HG03060 (cell line): ENCODE results near the gene COG2.

ENCODE experiments used
- ATAC-seq: cut with Tn5 transposase; IDR thresholded peaks from one replicate; pipeline ENCODE4 v1.9.1; 2021; ENCODE audit warnings: low read depth, moderate number of reproducible peaks; ENCODE audit not compliant: unreplicated experiment

COG2 gene

DNA sequence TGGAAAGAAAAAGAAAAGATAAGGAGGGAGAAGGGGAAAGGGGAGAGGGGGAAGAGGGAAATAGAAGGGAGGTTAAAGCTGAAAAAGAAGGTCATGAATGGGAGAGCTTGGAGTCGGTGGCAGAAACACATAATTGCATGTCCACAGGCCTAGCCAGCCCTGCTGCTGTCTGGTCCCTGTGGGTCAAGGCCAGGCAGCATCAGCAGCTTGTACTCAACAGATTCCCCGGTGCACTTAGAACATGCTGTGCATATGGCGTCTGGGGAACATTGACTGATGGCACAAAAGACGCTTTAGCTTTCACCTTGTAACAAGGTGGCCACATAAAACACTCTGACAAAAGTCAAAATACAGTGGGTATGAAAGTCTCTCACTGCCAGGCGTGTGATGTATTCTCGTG lies 25.9 kb downstream of the COG2 start:
- ATAC-seq, result no peak

DNA sequence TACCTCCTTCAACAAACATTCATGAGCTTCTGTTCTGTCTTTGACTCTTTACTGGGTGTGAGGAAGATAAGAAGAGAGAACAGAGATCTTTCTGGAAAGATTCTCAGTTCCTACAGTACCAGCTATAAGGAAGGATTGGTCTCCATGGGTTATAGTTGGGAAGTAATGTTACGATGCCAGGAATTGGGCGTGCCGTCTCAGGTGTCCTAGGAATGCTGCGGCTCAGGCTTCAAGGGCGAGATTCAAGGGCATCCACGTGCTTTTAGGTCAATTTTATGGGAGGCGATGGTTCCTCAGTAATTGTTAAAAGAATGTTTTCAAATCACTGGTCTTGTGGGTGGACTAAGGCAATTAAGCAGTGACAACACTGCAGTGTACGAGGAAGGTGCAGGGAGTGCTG lies 27.3 kb downstream of the COG2 start:
- ATAC-seq, result no peak

DNA sequence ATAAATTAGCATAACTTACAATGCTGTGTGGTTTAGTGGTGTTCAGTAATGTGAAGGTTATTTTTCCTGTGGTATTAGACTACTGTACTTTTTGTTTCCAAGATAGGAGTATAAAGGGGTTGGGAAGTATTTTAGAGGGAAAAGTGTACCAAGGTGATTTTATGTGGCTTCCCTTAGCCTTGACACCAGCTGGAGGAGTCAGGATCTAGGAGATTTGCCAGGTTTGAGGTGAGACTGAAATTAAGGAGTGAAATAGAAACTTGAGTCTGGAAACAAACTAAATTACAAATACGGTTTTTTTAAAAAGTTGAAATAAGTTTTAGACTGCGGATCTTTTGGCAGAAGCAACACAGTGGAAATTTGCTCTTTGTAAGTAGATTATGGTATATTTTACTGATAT lies 32.3 kb downstream of the COG2 start:
- ATAC-seq, result no peak

DNA sequence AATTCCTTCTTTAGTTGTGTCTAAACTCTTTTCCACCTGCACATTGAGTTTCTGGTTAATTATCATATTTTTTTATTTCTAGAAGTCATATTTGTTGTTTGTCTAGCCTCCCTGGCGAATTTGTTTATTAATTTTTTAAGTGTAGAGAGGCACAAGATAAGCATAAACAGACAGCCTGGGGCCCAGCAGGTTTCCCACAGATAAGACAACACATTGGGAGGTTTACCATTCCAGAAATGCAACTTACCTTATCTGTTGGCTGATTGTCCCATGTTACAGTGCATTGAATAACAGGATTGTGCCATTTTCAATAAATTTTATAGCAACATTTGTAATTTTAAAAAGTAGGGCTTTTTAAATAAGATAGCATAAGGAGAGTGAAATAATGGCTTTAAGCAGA lies 34.9 kb downstream of the COG2 start:
- ATAC-seq, result no peak

DNA sequence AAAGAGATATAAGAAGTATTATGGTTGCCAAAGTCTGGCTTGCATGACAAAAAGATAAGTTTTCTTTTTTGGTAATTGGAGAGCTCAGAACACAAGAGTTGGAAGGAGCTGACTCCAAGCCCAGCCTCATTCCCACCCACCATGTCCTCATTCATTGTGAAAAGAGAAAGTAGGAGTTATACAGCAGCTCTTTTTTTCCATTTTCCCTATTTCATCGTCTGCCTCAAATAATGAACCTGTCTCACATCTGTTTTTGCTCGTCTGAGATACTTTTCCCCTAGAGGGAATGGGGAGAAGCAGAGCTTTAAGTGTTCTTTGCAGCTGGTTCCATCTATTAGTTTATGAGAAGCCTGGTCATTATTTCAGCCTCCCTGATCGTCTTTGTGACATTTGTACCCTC lies 36.9 kb downstream of the COG2 start:
- no peak for ATAC-seq

DNA sequence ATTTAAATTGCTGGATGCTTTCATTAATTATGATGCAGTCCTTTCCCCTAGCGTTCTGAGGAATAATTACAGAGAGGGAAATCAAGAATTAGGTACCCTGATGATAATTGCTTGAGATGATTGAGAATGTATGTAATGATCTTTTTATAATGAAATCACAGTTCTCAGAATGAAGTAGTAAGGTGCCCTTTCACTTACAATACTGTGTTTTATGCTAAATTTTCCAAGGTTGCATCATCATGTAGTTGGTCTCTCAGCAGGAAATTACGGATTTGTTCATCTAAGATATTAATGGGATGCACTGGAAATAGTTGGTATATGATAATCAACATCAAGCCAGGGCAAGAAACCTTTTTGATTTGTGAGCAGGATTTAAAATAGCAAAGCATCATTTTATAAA lies 37.5 kb downstream of the COG2 start:
- ATAC-seq, result no peak

DNA sequence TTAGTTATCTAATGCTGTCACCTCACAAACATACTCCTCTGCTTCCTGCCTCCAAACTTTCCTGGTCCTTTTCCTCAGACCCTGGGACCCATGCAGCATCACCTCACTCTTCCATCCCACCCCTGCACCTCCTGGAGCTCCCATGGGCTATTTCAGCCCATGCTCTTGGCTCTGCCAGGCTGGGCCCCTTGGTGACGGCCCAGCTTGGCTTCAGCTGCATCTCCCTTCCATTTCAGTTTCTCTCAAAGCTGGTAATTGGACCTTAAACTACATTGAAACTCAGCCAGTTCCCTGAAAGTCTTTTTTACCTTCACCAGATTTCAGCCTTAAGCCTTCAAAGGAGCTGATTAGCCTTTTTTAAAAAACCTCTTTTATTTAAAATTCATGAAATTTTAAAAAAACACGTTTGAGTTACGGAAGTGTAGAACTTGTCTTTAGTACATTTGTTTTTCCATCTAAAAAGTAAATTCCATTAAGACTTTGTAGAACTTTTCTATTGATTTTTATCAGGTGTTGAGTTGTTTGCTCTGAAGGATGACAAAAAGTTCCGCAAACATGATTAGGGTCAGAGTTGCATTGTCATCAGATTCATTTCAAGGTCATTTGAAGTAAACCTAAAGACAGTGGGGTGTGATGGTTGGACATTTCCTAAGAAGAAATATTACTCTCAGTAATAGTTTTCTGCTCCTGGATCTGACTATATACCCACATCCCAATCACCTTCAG lies 38.2 kb downstream of the COG2 start:
- no peak for ATAC-seq

DNA sequence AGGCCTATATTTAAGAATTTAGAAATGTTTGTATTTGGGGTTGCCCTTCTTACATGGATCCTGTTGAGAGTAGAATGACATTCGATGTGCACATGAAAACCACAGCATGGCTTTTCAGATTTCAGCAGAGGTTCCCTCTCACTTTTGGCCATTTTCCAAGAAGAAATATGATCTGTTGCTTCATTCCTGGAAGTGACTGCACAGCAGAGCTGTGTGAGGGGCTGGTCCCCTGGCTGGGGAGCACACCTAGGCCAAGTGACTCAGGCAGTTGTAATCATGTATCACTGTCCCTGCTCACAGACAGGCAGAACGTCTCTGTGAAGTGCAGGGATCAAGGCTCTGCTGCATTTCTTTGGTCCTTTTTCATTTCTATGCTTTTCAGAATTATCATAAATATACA lies 39.3 kb downstream of the COG2 start:
- no peak for ATAC-seq

DNA sequence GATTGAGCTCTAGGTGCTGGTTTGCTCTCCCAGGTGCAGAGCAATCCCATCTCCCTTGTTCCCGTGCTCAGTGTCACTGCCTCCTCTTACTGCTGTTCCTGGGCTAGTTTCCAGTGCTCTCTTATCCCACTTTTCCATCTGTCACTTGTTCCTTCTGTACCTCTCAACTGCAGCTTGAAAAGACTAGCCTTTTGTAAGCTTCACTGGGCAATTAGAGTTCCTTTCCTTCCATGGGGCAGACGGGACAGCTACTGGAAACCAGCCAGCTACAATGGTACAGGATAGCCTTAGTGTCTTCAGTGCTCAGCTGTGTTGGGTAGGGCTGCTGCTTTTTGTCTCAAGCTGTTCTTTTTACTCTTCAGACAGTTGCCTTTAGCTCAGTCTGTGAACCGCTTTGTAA lies 40.0 kb downstream of the COG2 start:
- ATAC-seq, result no peak

DNA sequence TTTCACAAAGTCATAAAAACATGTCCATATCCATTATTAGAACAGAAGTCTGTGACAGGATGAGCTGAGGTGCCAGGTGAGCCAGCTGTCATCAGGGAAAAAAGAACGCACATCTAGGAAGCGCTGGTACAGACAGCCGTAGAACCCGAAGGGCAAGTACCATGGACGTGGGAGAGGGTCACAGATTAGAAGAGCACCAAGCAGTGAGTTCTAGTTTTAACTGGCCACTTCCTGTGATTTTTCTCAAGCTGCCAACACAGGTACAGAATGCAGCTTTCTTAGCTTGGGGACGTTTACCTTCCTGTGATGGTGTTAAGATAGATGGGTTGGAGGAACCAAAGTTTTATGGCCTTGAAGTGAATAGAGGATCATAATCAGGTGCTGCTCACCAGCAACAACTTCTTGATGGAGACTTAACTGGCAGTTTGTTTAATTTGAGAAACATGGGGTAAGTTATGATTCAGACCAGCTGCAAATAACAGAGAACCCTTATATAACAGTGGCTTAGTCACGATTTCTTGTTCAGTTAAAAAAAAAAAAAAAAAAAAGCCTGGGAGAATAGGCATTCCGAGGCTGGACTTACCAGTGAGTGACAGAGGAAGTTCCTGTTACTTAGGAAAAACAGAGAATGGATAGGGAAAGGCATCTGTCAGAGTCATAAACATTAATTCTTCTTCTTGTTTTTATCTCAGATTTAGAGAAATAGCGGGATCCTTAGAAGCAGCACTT lies 40.8 kb downstream of the COG2 start:
- no peak for ATAC-seq

DNA sequence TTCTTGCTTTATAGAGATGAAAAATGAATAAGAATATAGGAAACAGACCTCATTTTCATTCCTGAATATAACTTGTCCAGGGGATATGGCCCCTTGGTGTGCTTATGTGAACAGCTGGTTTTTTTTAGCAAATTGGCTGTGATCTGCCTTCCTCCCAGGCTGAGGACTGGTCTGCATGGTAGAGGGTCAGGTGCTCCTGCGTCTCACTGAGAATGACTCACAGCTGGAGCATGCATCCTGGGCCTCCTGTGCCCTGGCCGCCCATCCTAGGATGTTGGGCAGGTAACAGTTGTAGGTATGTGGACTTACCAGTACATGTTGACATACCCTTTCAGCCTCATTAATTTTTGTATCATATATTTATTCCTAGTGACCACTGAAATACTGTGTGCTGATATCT lies 41.9 kb downstream of the COG2 start:
- no peak for ATAC-seq

DNA sequence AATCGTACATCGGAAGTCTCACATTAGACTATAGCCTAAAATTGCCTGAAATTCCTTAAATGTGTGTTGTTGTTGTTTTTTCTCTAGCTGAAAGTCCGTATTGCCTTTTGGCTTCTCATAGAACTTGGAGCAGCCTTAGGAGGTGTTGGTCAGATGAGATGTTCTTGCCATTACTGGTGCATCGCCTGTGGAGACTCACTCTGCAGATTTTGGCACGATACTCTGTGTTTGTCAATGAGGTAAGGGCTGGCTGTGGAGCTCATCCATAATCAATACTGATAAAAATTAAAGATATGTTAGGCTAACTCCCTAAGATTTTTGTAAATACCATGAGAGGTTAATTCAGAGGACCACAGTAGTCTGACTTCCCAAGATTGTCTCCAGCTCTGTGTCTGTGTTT lies 42.7 kb downstream of the COG2 start:
- ATAC-seq, result no peak

DNA sequence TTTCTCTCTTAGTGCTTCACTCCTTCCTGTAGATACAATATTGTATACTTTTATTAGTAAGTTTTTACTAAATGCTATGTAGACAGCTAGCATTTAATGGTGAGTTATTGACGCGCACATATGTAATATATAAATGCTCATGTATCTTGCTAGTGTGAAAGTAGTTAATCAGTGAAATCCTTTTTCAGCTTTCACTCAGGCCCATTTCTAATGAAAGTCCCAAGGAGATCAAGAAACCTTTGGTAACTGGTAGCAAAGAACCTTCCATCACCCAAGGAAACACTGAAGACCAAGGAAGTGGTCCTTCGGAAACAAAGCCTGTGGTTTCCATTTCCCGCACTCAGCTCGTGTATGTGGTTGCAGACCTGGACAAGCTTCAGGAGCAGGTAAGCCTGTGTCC lies 44.5 kb downstream of the COG2 start:
- no peak for ATAC-seq

DNA sequence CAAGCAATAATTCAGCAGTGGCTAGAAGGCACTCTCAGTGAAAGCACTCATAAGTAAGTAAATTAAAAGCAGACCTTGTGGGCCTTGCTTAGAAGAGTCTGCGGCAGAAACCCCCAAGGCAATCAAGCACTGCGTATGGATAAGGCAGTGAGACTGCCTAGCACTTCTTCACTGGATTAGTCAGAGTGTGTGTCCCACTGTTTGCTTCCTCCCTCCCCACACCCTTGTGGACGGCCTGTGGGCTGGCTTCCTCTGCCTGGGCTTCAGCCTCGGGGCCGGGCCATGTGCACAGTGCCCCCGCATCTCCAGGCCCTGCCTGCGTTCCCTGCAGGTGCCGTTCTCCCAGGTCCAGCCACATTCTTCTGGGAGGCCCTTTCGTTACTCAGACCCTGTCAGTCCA lies 47.8 kb downstream of the COG2 start:
- ATAC-seq, result no peak

DNA sequence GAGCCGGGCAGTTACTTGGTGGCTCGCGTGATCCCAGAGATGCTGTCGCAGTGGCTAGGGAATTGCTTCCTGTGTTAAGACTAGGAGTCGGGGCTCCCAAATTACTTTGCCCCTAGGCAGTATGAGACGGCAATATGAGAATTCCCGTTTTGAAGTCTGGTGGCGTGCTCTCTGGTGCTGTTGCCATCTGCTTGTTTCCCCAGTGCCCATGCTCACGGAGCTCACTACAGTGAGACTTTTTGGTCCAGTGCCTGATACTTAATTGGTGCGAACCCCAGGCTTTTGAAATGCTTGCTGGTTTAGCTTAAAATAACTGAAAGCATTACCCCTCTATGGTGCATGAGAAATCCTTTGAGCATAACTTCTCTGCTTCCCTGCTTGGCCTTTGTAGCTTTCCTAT lies 49.3 kb downstream of the COG2 start:
- no peak for ATAC-seq

DNA sequence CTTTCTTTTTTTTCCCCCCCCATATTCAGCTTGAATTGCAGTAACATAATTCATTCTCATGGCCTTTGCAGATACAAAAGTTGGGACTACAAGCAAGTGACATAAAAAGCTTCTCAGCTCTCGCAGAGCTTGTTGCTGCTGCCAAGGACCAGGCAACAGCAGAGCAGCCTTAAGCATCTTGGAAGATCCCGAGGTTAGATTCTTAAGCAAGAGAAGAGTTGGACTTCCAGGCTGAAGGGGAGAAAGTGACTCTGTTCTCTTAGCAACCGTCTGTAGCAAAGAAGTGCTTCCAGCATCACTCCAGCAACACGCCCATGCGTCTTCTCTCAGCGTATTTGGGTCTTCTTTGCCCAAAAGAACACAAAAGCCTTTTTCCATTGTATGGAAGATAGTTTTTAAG lies 50.9 kb downstream of the COG2 start:
- no peak for ATAC-seq

DNA sequence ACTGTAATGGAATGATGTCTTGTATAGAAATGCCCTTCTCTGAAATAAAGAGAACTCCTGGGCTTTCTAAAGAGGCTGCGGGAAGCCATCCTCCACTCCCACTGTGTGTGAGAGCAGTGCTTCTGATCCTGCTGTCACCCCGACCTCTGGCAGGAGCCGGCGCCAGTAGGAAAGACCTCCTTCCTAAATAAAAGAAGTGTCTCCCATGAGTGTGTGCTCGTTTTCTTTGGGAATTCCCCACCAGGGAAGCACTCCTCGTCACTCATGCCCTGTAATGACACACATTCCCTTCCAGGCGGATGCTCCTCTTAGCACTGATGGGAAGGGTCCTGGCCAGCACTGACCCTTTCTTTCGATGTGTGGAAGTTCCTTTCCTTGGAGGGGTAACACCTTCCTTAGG lies 51.5 kb downstream of the COG2 start:
- no peak for ATAC-seq

DNA sequence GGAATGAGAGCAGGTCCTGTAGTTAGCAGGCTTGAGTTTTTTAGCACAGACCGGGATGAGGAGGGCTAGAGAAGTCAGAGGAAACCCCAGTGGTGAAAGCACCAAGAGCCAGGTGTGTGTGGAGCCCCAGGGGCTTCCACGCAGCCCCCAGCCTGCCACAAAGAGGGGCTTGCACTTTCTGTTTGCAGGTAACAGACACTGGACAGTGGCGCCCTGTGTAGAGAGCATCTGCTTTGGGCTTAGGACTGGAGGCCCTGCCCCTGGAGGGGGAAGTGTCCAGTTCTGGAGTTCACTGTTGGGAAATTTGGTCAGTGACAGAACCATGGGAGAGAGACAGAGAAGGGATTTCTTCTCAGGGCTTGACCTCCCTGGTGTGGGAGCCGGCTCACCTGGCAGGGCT lies 52.2 kb downstream of the COG2 start:
- no peak for ATAC-seq

DNA sequence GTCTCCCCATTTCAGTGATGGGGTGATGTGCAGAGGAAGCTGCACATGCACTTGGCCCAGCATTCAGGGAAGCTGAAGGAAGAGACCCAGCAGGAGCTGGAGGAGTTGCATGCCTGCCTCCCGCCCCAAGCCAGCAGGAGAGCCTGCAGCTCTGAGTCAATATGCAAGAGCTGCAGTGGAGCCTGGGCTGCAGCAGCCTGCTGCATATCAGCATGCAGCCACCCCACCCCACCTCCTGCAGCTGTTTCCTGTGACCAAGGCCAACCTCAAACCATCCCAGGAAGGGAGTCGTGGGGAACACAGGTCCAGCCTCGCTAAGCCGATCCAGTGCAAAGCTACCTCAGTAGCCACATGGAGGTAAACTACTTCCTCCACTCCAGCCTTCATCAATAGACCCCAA lies 52.7 kb downstream of the COG2 start:
- no peak for ATAC-seq

DNA sequence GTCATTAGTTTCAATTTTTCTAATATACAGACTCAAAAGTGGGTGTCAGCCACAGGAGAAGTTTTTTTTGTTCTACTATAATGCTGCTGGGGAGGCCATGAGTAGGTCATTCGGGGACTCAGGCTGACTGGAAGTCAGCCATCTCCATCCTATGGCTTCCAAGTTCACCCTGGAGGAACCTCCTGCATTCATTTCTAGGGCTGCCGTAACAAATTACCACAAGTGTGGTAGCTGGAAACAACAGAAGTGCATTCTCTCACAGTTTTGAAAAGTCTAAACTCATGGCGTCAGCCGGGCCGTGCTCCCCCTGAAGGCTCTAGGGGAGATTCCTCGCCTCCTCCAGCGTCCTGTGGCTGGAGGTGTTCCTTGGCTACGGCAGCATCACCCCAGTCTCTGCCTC lies 53.9 kb downstream of the COG2 start:
- no peak for ATAC-seq

DNA sequence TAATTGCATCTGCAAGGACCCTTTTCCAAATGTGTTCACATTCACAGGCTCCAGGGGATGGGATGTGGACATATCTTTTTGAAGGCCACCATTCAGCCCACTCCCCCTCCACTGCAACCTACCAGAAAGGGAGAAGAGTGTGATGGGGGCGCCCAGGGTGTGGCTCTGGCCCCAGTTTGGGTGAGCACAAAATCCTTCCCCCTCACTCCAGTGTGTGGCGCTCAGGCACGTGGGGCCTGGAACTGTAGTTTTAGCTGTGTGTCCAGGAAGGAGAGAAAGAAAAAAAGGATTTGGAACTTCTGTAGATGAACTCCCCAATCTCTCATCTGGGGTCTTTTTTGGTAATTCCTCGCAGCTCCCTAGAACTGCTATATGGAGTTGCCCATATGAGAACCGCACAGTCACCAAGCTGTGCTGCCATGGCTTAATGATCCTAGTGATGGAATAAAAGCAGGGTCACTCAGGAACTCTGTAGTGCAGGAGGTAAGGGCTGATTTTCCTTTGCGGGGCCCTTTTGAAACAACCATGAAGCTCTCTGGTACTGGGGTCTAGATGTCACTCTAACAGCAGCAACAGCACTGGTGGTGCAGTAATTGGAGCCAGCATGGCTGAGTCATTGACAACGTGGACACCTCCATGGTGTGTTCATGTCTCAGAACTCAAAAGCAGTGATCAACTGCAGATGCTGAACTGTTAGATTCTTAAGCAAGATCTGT lies 54.6 kb downstream of the COG2 start:
- no peak for ATAC-seq

DNA sequence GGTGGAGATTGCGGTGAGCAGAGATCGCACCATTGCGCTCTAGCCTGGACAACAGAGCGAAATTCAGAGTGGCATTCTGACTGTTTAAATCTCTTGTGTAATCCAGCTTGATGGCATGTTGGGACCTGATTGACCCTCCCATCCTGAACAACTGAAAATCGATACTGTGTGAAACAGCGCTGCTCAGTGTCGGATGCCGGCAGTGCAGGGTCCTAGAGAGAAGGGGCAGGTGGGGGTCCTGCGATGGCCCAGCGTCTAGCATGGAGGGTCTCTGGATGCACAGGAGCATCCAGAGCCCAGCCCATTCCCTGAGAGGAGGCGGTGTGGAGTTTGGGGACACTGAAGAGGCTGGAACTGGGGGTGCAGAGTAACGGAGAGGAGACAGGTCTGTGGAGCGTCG lies 55.8 kb downstream of the COG2 start:
- no peak for ATAC-seq
